ENCODE results near the gene FAF2. TPM values are rescaled to one million over a fixed set of nuclear protein-coding genes. Genes with fewer than 3 reads are reported as not detected.

The FAF2 gene
- total RNA-seq, 1 experiment from 2014 or later: 44.4 TPM

GRCh38 chr5:176426876-176427275 lies 21.3 kb upstream of the FAF2 start:
- no peak overlapping the region for H3T11ph ChIP-seq (ENCODE audit: low read length)
- no CpG with 5 or more reads among the region's 1 CpG for WGBS (ENCODE audit: extremely low coverage, insufficient read length, low lambda C conversion rate)
- no peaks in the 10 kb centered on the region for H3K9me3 ChIP-seq (ENCODE audit: control insufficient read depth, low read depth, low read length)
- no peaks in the 10 kb centered on the region for H3K27me3 ChIP-seq (ENCODE audit: insufficient read depth, low read length)
- H2BK12ac ChIP-seq (ENCODE audit: insufficient read length, low read depth, low read length): no peak overlapping the region
- no peaks in the 10 kb centered on the region for H3K23me2 ChIP-seq (ENCODE audit: insufficient read length, low read depth, low read length, poor library complexity, severe bottlenecking)
- no peak overlapping the region for H2BK20ac ChIP-seq (ENCODE audit: low read depth, low read length, poor library complexity, severe bottlenecking)
- no peak overlapping the region for H2AFZ ChIP-seq (ENCODE audit: low read length)
- H2BK5ac ChIP-seq (ENCODE audit: insufficient read length, low read length): no peak overlapping the region
- no peak for DNase-seq
- no peak overlapping the region for H2BK15ac ChIP-seq (ENCODE audit: low read depth, low read length)
- no peaks in the 10 kb centered on the region for H3K79me2 ChIP-seq (ENCODE audit: insufficient read depth, low read length)
- H3K36me3 Mint-ChIP-seq (ENCODE audit: insufficient read depth in 1 of 3, low read depth in 3 of 3): peaks cover 4 to 14% (median 6%) of the 10 kb centered on the region in 3 experiments; a peak in 5 of 7 replicates
- H3K14ac ChIP-seq (ENCODE audit: insufficient read depth, low read length): no peak overlapping the region
- H4K8ac ChIP-seq (replicated peaks; ENCODE audit: insufficient read length, low read depth, low read length): no peak overlapping the region
- TF ChIP-seq CTCF (conservative IDR thresholded peaks at IDR 0.05): no peak
- no peak overlapping the region for H3K4me3 Mint-ChIP-seq
- no peak overlapping the region for H3K56ac ChIP-seq (ENCODE audit: insufficient read length, low read depth, low read length)
- H3K9ac ChIP-seq (ENCODE audit: extremely low read depth, insufficient read length, low read length): no peak overlapping the region
- H2AK5ac ChIP-seq (ENCODE audit: insufficient read length, low read length): no peak overlapping the region
- no peak overlapping the region for H4K5ac ChIP-seq (ENCODE audit: insufficient read length, low read depth, low read length)
- H3K4me1 ChIP-seq (ENCODE audit: insufficient read depth, low read length): no peaks in the 10 kb centered on the region
- H3K4ac ChIP-seq (ENCODE audit: low read depth, low read length): no peak overlapping the region
- H3K27ac ChIP-seq (ENCODE audit: insufficient read length, low read depth, low read length): no peak overlapping the region
- H4K20me1 ChIP-seq (ENCODE audit: control insufficient read depth, insufficient read depth, insufficient read length): no peaks in the 10 kb centered on the region
- peaks cover 29 to 31% of the 10 kb centered on the region in 2 experiments for H3K9me3 Mint-ChIP-seq
- H3K4me2 ChIP-seq (ENCODE audit: insufficient read depth, insufficient read length, low read length): no peak overlapping the region
- no peak overlapping the region for H3K27ac Mint-ChIP-seq
- H4K91ac ChIP-seq (ENCODE audit: insufficient read length, low read depth, low read length): no peak overlapping the region
- H3K79me1 ChIP-seq (ENCODE audit: insufficient read depth, low read depth, low read length, poor library complexity, severe bottlenecking): no peaks in the 10 kb centered on the region
- no peak overlapping the region for H3K23ac ChIP-seq (ENCODE audit: insufficient read length, low read depth, low read length)
- H2BK120ac ChIP-seq (ENCODE audit: low read depth, low read length, poor library complexity, severe bottlenecking): no peak overlapping the region
- H3K18ac ChIP-seq (ENCODE audit: insufficient read length, low read depth, low read length): no peak overlapping the region
- no peaks in the 10 kb centered on the region for H3K27me3 Mint-ChIP-seq (ENCODE audit: low read depth)
- H3K4me1 Mint-ChIP-seq: no peaks in the 10 kb centered on the region; a peak in 1 of 4 replicates

Data from H9 (cell line).